Measurements from ENCODE around the gene COL24A1.

GRCh38 chr1:85748120-85748519 lies 408.5 kb downstream of the COL24A1 start:
- TF ChIP-seq EZH2 (IDR thresholded peaks at IDR 0.05) (no peak), POLR2AphosphoS5 (IDR thresholded peaks at IDR 0.05; ENCODE audit: borderline replicate concordance, low read depth, low read length) (no peak), FOXP2 (optimal IDR thresholded peaks at IDR 0.05; ENCODE audit: control extremely low read depth, extremely low read length, insufficient read depth) (no peak)
